NCI-H446 treated with DMSO at 0.1 percent for 48 hours (cell line): ENCODE results near the gene HIGD2A.
"Not testable (repeated sequence)": the region's sequence is repeated elsewhere in the genome, so short reads cannot be mapped to it uniquely, and the experiment has no call there.

Source experiments
- DNase-seq: peaks from one replicate; lab custom pipeline; 2025; lab: John Stamatoyannopoulos, UW

The HIGD2A gene

GRCh38 chr5:176394881-176395675, 6.5 kb downstream of the HIGD2A start:
- DNase-seq: no peak

DNA sequence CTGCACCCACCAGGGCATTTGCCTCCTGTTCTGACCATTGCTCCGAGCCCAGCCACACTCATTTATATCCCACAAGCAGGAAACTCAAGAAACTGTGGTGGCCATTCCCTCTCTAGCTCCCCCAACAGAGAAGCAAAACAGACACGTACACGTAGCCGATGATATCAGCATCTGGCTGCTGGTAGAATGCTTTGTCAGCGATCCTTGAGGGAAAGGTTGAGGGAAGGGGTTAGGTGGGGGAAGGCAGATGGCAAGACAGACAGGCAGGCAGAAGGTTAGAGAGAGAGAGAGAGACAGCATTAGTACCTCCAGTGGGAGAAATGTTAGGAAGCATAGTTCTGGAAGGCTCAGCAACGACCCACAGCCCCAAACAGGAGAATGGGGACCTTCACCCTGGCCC, 7.8 kb downstream of the HIGD2A start:
- DNase-seq: no peak

DNA sequence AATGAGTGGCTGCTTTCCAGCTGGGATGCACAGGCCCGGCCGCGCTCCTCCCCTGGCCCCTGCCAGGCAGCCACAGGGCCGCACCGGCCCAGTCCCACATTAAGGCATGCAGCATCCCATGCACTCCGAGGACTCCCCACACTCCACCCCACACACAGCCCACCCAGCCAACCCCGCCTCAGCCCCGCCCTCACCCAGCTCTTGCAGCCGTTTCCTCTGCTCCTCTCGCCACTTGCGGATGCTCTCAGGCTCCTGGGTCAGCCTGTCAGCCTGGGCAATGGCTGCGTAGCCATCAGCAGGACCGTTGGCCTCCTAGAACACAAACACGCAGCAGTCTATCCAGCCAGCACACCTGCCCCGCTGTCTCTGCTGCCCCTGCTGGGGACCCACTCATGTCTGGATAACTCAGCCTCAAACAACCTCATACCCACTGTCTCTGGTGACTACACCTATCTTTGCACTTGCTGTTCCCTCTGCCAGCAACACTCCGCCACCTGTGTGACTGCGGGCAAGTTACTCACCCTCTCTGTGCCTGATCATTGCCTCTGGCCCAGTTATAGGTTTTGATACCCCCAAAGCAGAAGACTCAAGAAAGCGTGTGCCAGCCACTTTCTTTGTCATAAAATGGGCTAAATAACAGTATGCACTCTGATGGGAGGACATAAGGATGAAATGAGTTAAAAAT, 9.3 kb downstream of the HIGD2A start:
- no peak for DNase-seq

GRCh38 chr5:176400382-176401156, 12.0 kb downstream of the HIGD2A start:
- no peak for DNase-seq

GRCh38 chr5:176401281-176402205, 13.0 kb downstream of the HIGD2A start:
- no peak for DNase-seq

- no peak for DNase-seq
These were observed 17.3 kb downstream of the HIGD2A start for GRCh38 chr5:176405656-176406435.

DNA sequence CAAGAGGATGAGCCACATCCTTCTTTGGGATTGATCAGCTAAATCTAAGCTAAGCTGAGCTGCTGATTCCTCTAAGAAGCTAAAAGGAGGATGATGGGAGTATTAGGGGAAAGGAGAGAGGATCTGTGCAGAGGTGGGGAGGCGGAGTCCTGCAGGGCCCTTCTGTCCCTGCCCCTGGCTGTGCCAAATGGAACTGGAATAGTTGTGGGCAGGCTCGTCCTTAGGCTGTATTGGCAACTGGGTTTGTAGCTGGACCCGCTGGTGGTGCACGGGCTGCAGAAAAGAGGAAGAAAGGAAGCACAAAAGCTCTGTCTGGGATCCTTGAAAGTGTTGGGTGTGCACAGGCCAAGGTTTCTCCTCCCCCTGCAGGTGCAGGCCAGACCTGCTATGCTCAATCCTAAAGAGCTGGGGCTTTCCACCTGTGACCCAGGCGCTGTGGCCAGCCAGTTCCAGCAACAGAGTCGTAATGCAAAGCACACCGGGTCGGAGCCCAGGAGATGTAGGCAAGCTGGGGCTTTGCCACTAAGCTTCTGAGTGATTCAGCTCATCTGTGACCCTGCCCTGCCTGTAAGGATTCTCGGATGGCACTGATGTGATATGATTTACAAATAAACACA, 18.0 kb downstream of the HIGD2A start:
- no peak for DNase-seq

GRCh38 chr5:176407456-176408251, 19.1 kb downstream of the HIGD2A start:
- DNase-seq: no peak

DNA sequence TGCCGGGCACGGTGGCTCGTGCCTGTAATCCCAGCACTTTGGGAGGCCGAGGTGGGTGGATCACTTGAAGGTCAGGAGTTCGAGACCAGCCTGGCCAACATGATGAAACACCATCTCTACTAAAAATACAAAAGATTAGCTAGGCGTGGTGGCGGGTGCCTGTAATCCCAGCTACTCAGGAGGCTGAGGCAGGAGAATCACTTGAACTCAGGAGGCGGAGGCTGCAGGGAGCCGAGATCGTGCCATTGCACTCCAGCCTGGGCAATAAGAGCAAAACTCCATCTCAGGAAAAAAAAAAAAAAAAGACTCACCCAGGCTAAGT, 19.7 kb downstream of the HIGD2A start:
- DNase-seq: not testable (repeated sequence)

DNA sequence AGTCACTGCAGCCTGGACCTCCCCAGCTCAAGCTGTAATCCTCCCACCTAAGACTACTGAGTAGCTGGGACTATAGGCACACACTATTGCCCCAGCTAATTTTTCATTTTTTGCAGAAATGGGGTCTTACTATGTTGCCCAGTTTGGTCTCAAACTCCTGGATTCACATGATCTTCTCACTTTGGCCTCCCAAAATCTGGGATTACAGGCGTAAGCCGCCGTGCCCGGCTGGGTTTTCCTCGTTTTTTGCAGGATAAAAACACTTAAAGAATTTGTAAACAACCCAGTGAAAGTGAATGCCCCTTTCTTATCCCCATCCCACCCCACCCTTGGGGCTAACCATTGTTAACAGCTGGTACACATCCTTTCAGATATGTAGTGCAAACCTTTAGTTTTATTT, 20.0 kb downstream of the HIGD2A start:
- DNase-seq: no peak

- no peak for DNase-seq
These were observed 21.2 kb downstream of the HIGD2A start for GRCh38 chr5:176409765-176410164.

DNA sequence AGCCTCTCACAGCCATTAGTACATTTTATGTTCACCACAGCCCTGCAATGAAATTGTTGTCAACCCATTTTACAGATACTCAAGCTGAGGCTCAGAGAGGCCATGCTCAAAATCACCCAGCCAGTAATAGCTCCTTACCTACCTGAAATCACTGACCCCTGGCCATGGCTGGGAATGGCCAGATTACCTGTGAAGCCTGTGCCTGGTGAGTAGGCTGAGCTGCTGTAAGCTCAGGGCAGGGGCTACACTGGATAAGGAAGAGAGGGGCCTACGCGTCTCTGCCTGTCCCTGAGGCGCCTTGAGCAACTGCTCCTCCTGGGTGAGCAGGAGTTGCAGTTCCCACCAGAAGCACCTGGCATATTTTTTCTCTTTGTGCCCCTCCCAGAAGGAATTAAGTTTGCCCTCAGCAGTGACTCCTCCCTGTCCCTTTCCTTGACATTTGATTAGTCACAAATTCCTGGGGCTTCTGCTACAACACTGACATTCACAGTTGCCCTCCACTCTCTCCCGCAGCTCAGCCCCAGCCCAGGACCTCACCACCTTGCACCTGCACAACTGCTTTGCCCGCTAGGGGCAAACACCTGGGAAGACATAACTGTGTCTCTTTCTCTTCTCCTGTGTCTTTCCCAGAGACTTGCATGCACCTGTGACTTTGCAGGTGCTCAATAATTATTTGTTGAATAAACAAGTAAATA, 22.1 kb downstream of the HIGD2A start:
- DNase-seq: no peak

DNA sequence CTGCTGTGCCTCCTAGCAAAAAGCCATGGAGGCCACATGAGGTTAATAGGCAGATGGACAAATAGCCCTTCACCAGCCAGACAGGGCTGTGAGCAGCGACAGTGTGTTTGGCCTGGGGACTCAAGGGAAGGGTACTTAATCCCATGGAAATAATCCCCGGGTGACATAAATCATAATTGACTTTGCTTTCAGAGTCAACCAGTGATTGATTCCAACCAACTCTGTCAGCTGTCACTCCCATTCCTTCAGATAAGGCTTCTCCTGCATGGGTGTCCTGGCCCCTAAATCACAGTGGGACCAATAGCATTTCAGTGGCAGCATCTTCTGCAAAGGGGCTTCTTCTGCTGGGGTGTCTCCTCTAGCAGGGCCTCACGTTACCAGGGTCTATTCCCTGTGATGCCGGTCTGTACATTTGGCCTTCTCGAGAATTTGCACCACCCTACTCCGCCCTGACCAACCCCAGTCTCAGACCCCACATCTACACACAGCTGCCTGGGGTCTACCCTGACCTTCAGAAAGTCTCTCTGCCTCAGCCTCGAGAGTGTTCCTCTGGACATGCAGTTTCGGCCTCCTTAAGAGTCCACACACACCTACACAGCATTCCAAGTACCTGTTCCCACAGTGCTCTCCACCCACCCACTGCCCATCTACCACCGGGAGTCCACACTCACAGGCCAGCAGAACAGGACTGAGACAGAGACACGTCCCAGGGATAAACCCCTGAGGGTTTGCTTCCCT, 24.1 kb downstream of the HIGD2A start:
- DNase-seq: no peak

DNA sequence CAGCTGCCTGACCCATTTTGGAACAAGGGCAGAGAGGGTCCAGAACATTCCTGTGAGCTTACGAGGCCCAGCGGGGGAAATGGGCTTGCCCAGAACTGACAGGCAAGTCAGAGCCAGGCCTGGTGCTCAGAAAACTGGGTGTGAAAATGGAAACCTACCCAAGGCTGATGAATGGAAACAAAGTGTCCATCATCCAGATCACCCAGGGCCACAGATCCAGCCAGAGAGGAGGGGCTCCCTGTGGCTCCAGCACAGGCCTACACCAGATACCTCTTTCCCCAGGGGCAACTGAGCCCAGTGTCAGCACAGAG, 24.7 kb downstream of the HIGD2A start:
- DNase-seq: no peak

DNA sequence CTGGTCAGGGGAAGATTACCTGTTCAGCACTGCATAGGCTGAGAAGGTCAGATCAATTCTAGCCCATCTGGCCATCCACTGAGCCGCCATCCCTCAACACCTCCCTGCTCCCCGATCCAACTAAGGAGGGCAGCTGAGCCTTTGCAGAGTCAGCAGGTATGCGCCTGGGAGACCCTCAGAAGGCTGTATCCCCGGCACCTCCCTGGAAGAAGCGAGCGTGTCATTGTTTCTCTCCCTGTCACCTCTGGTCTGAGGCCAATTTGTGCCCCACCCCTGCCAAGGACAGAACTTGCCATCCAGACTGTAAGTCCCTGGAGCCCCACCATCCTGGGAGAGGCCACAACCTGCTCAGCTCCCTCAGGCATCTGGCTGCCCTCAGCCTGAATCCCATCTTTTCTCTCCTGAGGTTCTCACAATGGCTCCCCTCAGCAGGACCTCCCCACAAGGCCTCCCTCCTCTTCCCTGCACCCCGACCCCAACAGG, 25.2 kb downstream of the HIGD2A start:
- DNase-seq: no peak

DNA sequence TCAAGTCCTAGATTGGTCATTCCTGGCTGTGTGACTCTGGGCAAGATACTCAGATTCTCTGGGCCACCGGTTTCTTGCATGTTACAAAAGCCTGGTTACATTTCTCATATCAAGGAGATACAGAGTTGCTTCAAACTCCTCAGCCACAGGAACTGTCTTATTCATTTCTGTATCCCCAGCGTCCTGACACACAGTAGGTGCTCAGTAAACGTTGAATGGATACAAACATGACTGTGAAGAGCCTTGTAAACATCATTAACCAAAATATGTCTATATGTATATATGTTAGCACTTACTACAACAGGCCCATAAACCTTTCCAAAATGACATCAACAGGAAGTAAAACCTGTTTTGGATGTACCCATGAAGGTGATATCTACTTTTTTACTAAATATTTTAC, 26.2 kb downstream of the HIGD2A start:
- no peak for DNase-seq

DNA sequence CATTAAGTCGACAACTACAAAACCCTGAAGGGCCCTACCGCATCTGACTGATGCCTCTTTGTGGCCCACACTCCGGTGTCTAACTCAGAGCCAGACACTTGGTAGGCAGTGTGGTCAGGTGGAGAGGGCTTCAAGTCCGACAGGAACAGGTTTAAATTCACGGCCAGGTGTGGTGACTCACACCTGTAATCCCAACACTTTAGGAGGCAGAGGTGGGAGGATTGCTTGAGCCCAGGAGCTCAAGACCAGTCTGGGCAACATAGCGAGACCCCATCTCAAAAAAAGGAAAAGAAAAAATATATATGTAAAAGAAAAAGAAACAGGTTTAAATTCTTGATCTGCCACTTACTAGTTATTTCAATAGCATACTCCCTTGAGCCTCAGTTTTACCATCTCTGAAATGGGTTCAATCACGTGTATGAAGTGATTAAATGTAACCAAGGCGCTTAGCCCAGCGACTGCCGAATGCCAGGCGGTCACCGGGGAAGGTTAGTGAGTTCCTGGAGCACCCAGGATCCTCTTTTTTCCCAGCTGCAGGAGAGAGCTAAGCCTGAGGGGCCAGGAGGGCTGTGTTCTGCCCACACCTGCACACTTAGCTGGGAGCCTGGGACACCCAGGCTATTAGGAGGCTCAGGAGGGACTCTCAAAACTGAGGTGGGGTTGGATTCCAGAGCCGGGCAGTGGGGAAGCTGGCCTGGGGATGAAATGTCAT, 26.8 kb downstream of the HIGD2A start:
- DNase-seq: no peak
